CD4-positive, alpha-beta T cell treated with Interleukin-4 for 1 hour (primary cell): ENCODE data around the gene MTOR.
"Not testable (repeated sequence)": the region's sequence is repeated elsewhere in the genome, so short reads cannot be mapped to it uniquely, and the experiment has no call there.

Experiments
- DNase-seq, 2 donors: peaks; one replicate each; pipeline ENCODE4 v3.0.0-alpha.2; 2020 to 2022

Gene MTOR

DNA sequence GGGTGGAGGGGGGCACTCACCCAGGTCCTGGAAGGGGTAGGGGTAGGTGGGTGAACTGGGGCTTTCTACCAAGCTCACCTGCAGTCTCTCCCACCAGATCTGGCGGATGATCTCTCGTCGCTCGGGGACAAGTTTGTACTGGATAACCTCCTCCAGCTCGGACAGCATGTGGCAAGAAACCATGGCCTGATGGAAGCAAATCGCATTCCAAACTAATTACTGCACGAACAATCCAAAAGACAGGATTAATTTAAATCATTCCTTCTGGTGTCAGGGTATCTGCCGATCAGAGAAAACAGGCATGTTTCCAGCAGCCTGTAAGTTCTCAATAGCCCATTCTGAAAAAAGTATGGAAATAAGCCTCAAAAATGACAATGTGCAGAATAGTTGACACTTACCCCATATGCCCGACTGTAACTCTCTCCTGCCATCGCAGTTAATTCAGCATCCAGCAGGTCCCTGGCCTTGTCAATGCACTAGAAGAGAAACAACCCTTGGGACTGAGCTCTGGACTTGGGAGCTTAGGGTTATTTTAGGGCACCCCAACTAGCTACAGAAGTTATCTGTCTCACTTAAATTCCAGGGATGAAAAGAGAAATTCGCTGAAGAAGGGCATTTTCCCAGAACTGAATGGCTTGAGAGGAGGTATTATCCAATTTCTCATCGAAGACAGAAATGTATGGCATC is 117.6 kb downstream of the MTOR start:
- no peak for DNase-seq

DNA sequence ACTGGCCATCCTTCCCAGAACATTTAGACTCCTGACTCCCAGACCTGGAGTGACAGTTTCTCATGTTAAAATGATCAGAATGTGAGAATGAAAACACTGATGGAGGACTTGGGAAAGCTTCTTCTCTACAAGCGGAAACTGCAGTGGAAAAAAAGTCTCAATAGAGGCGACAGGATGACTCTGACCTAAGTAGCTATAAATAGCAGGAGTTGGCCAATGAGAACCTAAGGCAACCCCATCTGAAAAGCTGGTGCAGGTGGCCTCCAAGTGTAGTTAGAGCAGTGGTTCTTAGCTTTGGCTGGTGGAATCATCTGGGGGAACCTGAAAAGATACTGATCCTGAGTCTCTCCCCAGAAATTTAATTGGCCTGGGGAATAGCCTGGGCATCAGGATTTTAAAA is 118.4 kb downstream of the MTOR start:
- DNase-seq: no peak

DNA sequence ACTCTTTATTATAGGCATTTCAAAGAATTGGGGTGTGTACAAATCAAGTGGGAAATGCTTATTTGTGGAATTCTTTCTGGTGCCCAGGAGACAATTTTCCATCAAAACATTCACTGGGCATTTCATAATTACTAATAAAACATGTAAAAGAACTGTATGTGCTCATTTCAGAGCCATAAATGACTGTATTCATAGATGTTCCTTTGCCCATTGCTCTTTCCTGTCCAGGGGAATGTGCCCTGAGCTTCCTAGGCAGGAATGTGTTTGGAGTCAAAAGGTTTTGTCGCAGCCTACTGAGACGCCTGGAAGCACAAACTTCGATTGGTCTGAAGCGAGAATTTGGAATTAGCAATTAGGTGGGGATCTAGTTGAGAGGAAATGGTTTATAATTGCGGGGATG is 119.0 kb downstream of the MTOR start:
- no peak for DNase-seq

DNA sequence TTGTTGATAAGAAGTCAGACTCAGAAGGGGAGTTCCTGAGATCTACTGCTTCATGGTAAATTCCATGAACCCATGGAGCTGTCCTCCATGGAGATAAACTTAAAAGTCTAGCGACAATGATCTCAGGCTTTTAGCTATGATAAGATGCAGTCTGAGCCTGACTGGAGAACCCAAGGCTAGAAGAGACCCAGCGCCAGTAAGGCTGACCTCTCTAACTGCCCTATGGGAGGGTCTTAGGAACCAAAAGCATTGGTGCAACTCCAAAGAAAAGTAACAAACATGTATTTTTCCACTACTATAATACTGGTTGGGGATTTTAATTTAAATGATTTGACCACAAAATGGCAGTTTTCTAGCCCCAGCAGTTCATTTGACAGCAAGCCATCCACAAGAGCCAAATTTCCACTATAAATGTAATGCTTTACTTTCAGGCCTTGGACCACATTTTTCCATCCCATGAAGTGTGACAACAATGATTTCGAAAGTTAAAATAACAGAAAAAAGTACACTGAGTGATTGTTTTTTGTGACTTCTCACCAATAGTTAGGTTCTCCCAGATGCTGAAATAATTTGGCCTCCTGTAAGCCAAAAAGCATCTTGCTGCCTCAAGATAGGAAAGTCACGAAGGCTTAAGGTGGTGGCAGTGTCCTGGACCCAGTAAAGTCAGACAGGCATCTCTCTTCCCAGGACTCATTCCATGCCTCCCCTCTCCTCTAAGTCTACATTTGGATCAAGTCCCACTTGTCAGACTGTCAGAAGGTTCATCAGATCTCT is 119.5 kb downstream of the MTOR start:
- DNase-seq: no peak

GRCh38 chr1:11138952-11139351 is 123.4 kb downstream of the MTOR start:
- no peak for DNase-seq

GRCh38 chr1:11138029-11138428 is 124.3 kb downstream of the MTOR start:
- DNase-seq: no peak

DNA sequence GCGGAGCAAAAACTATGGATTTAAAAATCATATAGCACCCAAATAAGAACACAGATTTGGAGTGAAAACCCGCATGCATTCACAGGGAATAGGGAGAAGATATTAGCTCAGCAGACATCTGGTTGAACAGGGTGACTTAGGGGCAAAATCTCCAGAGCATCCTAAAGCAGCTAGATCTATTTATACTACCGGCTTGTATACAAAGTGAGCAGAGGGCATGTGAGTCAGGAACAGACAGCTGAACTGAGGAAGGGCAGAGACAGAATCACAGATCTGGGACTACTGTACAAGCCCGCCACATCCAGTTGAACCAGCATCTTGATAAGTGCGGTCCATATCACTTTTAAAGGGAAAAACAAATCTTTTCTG is 127.5 kb downstream of the MTOR start:
- DNase-seq: no peak

DNA sequence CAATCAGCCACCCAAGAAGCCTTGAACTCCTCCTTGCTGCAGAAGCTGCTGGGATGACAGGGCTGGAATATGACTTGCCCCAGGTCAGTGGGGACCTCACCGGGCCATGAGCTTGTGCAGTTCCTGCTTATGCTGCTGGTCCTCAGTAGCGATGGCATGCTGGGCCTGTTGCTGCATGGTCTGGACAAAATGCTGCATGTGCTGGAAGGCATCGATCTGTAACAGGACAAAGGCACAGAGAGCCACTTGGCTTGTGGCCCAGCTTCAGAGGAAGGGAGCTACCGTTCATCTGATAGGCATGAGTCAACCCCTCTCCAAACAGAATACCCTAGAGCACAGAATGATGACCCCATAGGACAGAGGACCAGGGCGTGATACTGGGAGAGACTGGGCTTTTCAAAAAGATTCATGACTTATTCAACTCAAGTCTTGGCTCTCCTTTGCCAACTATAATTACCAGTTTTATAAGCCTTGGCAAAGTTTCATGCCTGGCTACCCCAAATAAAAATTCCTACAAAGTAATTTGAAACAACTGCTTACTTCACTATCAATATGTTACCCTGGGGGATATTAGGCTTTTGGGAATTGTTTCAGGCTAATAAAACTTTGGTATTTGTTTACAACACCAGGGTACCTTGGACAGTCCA is 128.0 kb downstream of the MTOR start:
- DNase-seq: no peak

- DNase-seq: no peak
Observed at GRCh38 chr1:11132563-11133293, 129.6 kb downstream of the MTOR start.

DNA sequence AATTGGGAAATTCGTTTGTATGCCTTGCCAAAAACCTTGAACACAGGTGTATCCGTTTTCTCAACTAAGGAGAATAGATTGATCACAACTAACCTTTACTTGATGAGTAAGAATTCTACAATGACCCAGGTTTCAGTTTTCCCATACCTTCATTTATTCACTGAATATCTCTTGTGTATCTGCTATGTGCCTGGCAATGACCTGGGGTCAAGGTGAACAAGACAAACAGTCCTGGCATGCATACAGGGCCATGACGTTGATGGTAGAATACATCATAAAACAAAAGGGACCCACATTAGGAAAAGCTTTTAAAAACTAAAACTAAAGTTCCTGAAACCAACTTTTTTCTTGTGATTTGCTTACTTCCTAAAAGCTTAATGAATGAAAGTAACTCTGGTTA is 130.5 kb downstream of the MTOR start:
- DNase-seq: no peak

DNA sequence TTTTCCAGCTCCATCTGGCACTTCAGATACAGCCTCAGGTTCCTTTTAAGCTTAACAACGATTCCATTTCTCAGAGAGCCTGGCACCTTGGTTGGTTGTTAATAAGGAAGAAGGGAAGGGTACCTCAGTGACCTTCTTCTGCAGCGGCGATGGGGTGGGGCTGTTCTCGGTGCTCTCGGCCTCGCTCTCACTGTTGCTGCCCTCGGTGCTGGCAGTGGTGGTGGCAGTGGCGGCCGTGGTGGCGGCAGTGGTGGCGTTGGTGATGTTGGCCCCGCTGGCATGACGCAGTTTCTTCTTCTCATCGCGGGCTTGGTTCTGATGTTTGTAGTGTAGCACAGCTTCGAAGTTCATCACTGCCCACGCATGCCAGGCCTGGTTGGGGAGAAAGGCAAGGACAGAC is 131.9 kb downstream of the MTOR start:
- no peak for DNase-seq

GRCh38 chr1:11129649-11130390 is 132.5 kb downstream of the MTOR start:
- no peak for DNase-seq

DNA sequence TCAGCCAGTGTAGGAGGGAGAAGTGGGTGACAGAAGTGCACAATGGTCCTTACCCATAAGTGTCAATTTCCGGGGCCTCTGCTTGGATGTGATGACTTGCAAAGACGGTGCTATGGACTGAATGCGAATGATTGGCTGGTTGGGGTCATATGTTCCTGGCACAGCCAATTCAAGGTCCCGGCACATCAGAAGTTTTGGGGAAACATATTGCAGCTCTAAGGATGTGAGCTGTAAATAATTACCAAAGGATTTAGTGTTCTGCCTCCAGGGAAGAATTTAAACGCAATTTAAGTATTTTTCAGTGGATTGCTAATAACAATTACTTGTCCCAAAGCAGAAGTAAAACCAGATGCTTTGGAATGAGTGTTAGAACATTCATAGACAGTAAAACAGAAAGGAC is 135.8 kb downstream of the MTOR start:
- DNase-seq: no peak

DNA sequence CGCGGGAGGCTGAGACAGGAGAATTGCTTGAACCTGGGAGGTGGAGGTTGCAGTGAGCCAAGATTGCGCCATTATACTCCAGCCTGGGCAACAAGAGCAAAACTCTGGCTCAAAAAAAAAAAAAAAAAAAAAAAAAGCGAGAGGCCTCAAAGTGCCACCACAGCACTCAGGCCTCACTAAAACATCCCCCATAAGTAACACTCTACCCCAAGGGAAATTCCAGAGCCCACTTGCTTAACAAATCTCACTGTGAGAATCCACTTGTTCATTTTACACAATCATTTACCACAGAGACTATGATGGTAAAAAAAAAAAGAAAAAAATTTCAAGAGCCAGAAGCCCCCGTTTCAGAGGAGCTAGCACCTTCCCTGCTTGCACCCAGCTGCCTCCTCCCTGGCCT is 136.4 kb downstream of the MTOR start:
- no peak for DNase-seq

DNA sequence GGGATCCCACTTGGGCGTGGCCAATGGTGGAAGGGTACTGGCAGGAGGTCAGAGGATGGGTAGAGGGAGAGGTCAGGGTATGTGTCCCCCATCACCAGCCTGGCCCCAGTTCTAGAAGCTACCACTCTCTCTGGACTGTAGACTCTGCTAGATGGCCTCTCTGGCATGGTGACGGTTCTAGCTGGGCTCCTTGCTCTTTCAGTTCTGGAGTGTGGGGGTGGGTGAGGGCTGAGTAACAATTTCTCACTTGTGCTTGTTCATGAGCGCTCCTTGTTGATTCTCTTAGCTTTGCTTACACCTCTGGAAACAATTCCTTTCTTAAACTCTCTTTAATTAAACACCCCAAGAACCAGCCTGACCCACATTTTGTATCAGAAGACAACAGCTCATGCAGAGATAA is 137.4 kb downstream of the MTOR start:
- no peak for DNase-seq

- no peak for DNase-seq
Observed at GRCh38 chr1:11116318-11116717, 146.0 kb downstream of the MTOR start.

GRCh38 chr1:11114966-11115365 is 147.4 kb downstream of the MTOR start:
- no peak for DNase-seq

- no peak for DNase-seq
Observed at GRCh38 chr1:11109047-11109760, 153.1 kb downstream of the MTOR start.

DNA sequence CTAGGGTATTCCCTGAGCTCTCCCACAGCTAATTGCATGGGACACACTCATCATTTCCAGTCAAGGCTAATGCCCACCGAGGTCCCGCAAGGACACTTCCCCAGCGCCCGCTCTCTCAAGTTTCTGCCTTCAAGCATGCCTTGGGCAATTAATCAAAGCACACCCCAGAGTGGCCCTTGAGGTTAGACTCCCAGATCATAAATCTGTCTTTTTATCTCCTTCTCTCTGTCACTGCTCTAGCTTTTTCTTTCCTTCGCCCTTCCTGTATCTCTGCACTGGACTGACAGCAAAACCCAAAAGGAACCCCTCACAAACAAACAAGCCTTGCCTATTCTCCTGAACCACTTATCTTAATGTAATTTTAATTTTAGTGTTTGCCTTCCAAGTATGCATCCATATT is 154.8 kb downstream of the MTOR start:
- no peak for DNase-seq

DNA sequence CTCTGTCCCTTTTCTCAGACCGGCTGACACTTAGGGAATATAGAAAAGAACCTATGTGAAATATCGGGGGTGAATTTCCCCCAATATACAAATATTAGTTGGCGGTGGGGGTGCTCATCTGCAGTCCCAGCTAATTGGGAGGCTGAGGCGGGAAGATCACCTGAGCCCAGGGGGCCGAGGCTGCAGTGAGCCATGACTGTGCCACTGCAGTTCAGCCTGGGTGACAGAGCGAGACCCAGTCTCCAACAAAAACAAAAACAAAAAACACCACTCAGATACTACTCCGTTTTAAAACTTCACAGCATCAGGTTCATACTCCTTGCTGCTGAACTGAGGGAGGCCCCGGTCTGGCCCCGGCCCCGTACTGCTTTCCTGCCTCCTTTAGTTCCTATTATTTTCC is 156.8 kb downstream of the MTOR start:
- no peak for DNase-seq

- no peak for DNase-seq
Observed at GRCh38 chr1:11101347-11101746, 161.0 kb downstream of the MTOR start.

- DNase-seq: not testable (repeated sequence)
Observed at GRCh38 chr1:11100806-11101205, 161.5 kb downstream of the MTOR start.
